Right cardiac atrium (tissue), 5 donors: Measurements from ENCODE around the gene NARF. TPM values are rescaled to one million over a fixed set of nuclear protein-coding genes. Genes with fewer than 3 reads are reported as not detected.
"Not testable (repeated sequence)": the region's sequence is repeated elsewhere in the genome, so short reads cannot be mapped to it uniquely, and the experiment has no call there.

Experiments used
- ATAC-seq, 2 donors: fragments of 200-7000 bp; cut with Tn5 transposase; one replicate each; pipeline versions ENCODE4 v1.8.0 to v1.9.1; 2020; ENCODE audit warnings: moderate library complexity in 2 of 2, mild to moderate bottlenecking in 1 of 2
- DNase-seq, 3 donors: peaks; one replicate each; pipeline ENCODE4 v3.0.0-alpha.2; 2020
- H3K27ac ChIP-seq: one replicate; pipeline ENCODE4 v1.5.1; 2013; ENCODE audit warnings: mild to moderate bottlenecking, low read length, control low read depth, moderate library complexity
- H3K27me3 ChIP-seq: one replicate; pipeline ENCODE4 v1.6.1; 2013; ENCODE audit not compliant: control insufficient read depth, insufficient read depth
- H3K4me1 ChIP-seq: one replicate; pipeline ENCODE4 v1.6.1; 2013; ENCODE audit warnings: low read length; ENCODE audit not compliant: control insufficient read depth, insufficient read depth
- H3K4me3 ChIP-seq: one replicate; pipeline ENCODE4 v1.5.1; 2013; ENCODE audit warnings: low read length, control low read depth
- H3K9me3 ChIP-seq: one replicate; pipeline ENCODE4 v1.6.1; 2013; ENCODE audit warnings: low read length; ENCODE audit not compliant: control insufficient read depth
- WGBS: extraction: QIAGEN DNeasy Blood & Tissue Kit; methylation state at CpG from one replicate; pipeline ENCODE4 v1.1.7; 2013; 5-methylcytosine and 5-hydroxymethylcytosine counted together
- intact Hi-C, 4 donors: fragments of 100-400 bp; cut with DNase I; formaldehyde crosslinking; loops; one replicate each; pipeline versions ENCODE4 v1.11.0 to v1.14.0; 2022 to 2023
- long read RNA-seq, 4 donors: library from polyadenylated mRNA; unstranded; transcript quantifications; one replicate each; pipeline ENCODE4 v2.0.0, GENCODE V29; 2020 to 2021
- polyA plus RNA-seq: library from polyadenylated mRNA; stranded (reverse); fragments of 200-250 nt; gene quantifications from one replicate; pipeline ENCODE4 v1.2.3, GENCODE V29; 2013
- total RNA-seq, 4 donors: library from RNA; stranded (reverse); fragmentation: NEBNext Ultra II Directional; extraction: Animal tissue kit (Norgen Biotek cat#: 25700); gene quantifications; one replicate each; pipeline ENCODE4 v1.2.1, GENCODE V29; 2021
- donor health status: healthy with polysubstance abuse.
- donor health status: DM: no; HTN: yes; CAD: no.
- donor health status: DM: no; HTN: no; CAD: no.
- donor health status: DM: no; HTN: yes; CAD: no; lungs with severe emphysema.
- donor health status: DM: yes; HTN: yes; CAD: no.

NARF gene
- total RNA-seq (10 to 100 TPM; 67.4 to 99.6 (median 77.1) TPM), polyA plus RNA-seq (79.1 TPM)
- long read RNA-seq, donor 1, transcript NARF-204 (11 exons, 1,766 nt): minor isoform, 9 of 149 reads
- long read RNA-seq, donor 1, transcript NARF-201 (11 exons, 3,949 nt): major isoform, 99 of 149 reads
- long read RNA-seq, donor 1, partial matches to known transcripts: 8 of 149 reads
- long read RNA-seq, donor 1, other reads (novel, unspliced or antisense): 25 of 149 reads
- long read RNA-seq, donor 2, transcript NARF-201 (11 exons, 3,949 nt): major isoform, 69 of 96 reads
- long read RNA-seq, donor 2, partial matches to known transcripts: 4 of 96 reads
- long read RNA-seq, donor 2, other reads (novel, unspliced or antisense): 13 of 96 reads
- long read RNA-seq, donor 3, transcript NARF-209 (10 exons, 2,598 nt): minor isoform, 8 of 420 reads
- long read RNA-seq, donor 3, transcript NARF-204 (11 exons, 1,766 nt): minor isoform, 25 of 420 reads
- long read RNA-seq, donor 3, transcript NARF-201 (11 exons, 3,949 nt): major isoform, 292 of 420 reads
- long read RNA-seq, donor 3, partial matches to known transcripts: 17 of 420 reads
- long read RNA-seq, donor 3, other reads (novel, unspliced or antisense): 75 of 420 reads
- long read RNA-seq, donor 4, transcript NARF-201 (11 exons, 3,949 nt): major isoform, 68 of 100 reads
- long read RNA-seq, donor 4, transcript NARF-204 (11 exons, 1,766 nt): minor isoform, 7 of 100 reads
- long read RNA-seq, donor 4, partial matches to known transcripts: 5 of 100 reads
- long read RNA-seq, donor 4, other reads (novel, unspliced or antisense): 16 of 100 reads

- ATAC-seq (peak; percentile 99), DNase-seq (peak; percentile 99)
- H3K4me3 ChIP-seq: peak within 1 kb of the TSS; percentile 88
- under 1% methylated on average over 85 of the region's 85 CpGs for WGBS
- H3K27me3 ChIP-seq: no peaks in the 10 kb centered on the region
- intact Hi-C loops: no loop called here
- peak within 1 kb of the TSS; percentile 98 for H3K27ac ChIP-seq
- H3K9me3 ChIP-seq: no peaks in the 10 kb centered on the region
- peaks cover 5% of the 10 kb centered on the region for H3K4me1 ChIP-seq
Observed at GRCh38 chr17:82458179-82458884, at the start of gene NARF. NARF (plus strand) TSS chr17:82458741; CDS start chr17:82458804, 63 bp downstream.

- DNase-seq: no peak
- no peak overlapping the region for H3K4me3 ChIP-seq
- no peaks in the 10 kb centered on the region for H3K27me3 ChIP-seq
- WGBS: 94% methylated on average over 21 of the region's 21 CpGs
- ATAC-seq: no peak
- H3K4me1 ChIP-seq: no peaks in the 10 kb centered on the region
- no peak overlapping the region for H3K27ac ChIP-seq
- intact Hi-C loops: loop anchor here in 1 of 4 donors (5.0 kb wide), 1 partner anchor 52 kb away; the partner anchor contains the start of gene TEX19
- H3K9me3 ChIP-seq: no peaks in the 10 kb centered on the region
Observed at GRCh38 chr17:82408938-82409318, 49.6 kb upstream of the NARF start.

- no peaks in the 10 kb centered on the region for H3K9me3 ChIP-seq
- no peak overlapping the region for H3K27ac ChIP-seq
- no peak for DNase-seq
- no peak overlapping the region for H3K4me3 ChIP-seq
- no peak for ATAC-seq
- H3K27me3 ChIP-seq: no peaks in the 10 kb centered on the region
- 89% methylated on average over 14 of the region's 14 CpGs for WGBS
- H3K4me1 ChIP-seq: no peaks in the 10 kb centered on the region
- intact Hi-C loops: loop anchor here in 1 of 4 donors (10.0 kb wide), 1 partner anchor 55 kb away; the partner anchor contains the start of gene TEX19
Observed at GRCh38 chr17:82410014-82410716, 48.4 kb upstream of the NARF start.

GRCh38 chr17:82411396-82412053 is 47.0 kb upstream of the NARF start:
- DNase-seq (no peak), ATAC-seq (no peak)
- Histone ChIP-seq H3K4me3 (no peak overlapping the region), H3K27ac (no peak overlapping the region), H3K4me1 (no peaks in the 10 kb centered on the region), H3K27me3 (no peaks in the 10 kb centered on the region), H3K9me3 (no peaks in the 10 kb centered on the region)
- WGBS: 96% methylated on average over 24 of the region's 24 CpGs
- intact Hi-C loops: loop anchor here in 1 of 4 donors (10.0 kb wide), 1 partner anchor 57 kb away; the partner anchor contains the start of gene TEX19

GRCh38 chr17:82412081-82412480 is 46.5 kb upstream of the NARF start:
- intact Hi-C loops: loop anchor here in 1 of 4 donors (10.0 kb wide), 1 partner anchor 57 kb away; the partner anchor contains the start of gene TEX19
- not testable (repeated sequence) for H3K27me3 ChIP-seq, ATAC-seq, H3K27ac ChIP-seq, H3K9me3 ChIP-seq, H3K4me3 ChIP-seq, H3K4me1 ChIP-seq, DNase-seq
- 90% methylated on average over 16 of the region's 16 CpGs for WGBS

- peaks cover under 1% of the 10 kb centered on the region for H3K4me1 ChIP-seq
- no peaks in the 10 kb centered on the region for H3K9me3 ChIP-seq
- WGBS: 84% methylated on average over 29 of the region's 29 CpGs
- no peak for DNase-seq
- no peak overlapping the region for H3K27ac ChIP-seq
- no peak overlapping the region for H3K4me3 ChIP-seq
- intact Hi-C loops: loop anchor here in 1 of 4 donors (10.0 kb wide), 1 partner anchor 58 kb away; the partner anchor contains the start of gene TEX19
- H3K27me3 ChIP-seq: no peaks in the 10 kb centered on the region
- peak in 1 of 2 donors; percentile 21 for ATAC-seq
Observed at GRCh38 chr17:82412535-82413520, 45.7 kb upstream of the NARF start.

GRCh38 chr17:82414548-82415281 is 43.8 kb upstream of the NARF start:
- intact Hi-C loops: loop anchor here in 3 of 4 donors (1.0 to 10.0 kb wide), 3 partner anchors 60 to 63 kb away; partner anchors contain the start of gene TEX19 (in 1 of the 3)

GRCh38 chr17:82415336-82415735 is 43.2 kb upstream of the NARF start:
- H3K4me1 ChIP-seq: peaks cover 3% of the 10 kb centered on the region
- H3K9me3 ChIP-seq: no peaks in the 10 kb centered on the region
- ATAC-seq: no peak
- 90% methylated on average over 26 of the region's 26 CpGs for WGBS
- H3K27me3 ChIP-seq: no peaks in the 10 kb centered on the region
- no peak overlapping the region for H3K4me3 ChIP-seq
- H3K27ac ChIP-seq: no peak overlapping the region
- DNase-seq: no peak
- intact Hi-C loops: loop anchor here in 2 of 4 donors (5.0 to 10.0 kb wide), 2 partner anchors 61 to 63 kb away; partner anchors contain the start of gene TEX19 (in 1 of the 2)

More at GRCh38 chr17:82414548-82415281, 43.8 kb upstream of the NARF start:
- ATAC-seq: peak; percentile 74 to 77
- H3K9me3 ChIP-seq: no peaks in the 10 kb centered on the region
- no peak overlapping the region for H3K27ac ChIP-seq
- H3K27me3 ChIP-seq: no peaks in the 10 kb centered on the region
- peaks cover 3% of the 10 kb centered on the region for H3K4me1 ChIP-seq
- H3K4me3 ChIP-seq: no peak overlapping the region
- WGBS: 21% methylated on average over 38 of the region's 38 CpGs
- peak; percentile 69 to 91 (median 91) for DNase-seq
